ENCODE results near the gene NEK6. TPM values are rescaled to one million over a fixed set of nuclear protein-coding genes. Genes with fewer than 3 reads are reported as not detected.

NEK6 gene
- total and polyA plus RNA-seq, 9 of the 15 experiments (the other 6 are each of a cell fraction or from before 2014, with no cell fraction given): 3.1 to 19.0 (median 8.4) TPM

DNA sequence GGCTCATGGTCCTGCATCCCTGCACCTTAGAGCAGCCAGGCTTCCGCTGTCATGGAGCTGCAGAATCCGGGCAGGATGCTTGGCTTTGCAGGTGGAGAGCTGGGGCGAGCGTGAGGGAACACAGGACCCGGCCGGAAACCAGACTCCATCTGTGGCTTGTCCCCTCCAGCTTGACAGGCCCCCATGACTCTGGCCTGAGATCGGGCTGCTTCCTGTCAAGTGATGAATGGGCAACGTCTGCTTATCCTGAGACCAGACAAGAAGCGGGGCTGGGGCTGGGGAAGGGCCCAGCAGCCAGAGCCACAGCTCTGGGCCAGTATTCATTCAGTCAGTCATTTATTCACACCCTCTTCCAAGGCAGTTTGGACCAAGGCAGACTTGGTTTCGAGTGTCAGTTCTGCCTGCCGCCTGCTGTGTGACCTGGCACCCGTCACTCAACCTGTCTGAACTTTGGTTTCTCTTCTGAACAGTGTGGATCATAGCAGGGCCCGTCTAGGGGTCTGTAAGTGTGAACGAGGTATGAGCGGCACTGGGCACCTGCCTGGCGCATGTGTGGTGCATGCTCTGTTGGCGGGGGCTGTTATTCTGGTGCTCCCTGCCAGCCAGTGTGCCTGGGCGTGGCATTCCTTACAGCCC, 37.5 kb downstream of the NEK6 start:
- DNase-seq (ENCODE audit: extremely low read depth in 1 of 4, low spot score in 3 of 4) (no peak), FAIRE-seq (no peak), ATAC-seq (no peak)
- Histone ChIP-seq H3K9me1 (ENCODE audit: control insufficient read depth, insufficient read depth, low read length) (no peaks in the 10 kb centered on the region), H3K4me1 (replicated peaks in 1 of 2; ENCODE audit: control insufficient read depth in 2 of 2, insufficient read depth in 2 of 2, low read length in 2 of 2) (peaks cover 0 to 23% of the 10 kb centered on the region in 2 experiments; a peak in 2 of 5 replicates), H3K4me2 (ENCODE audit: insufficient read depth, low read length) (no peak overlapping the region), H3K27ac (ENCODE audit: extremely low read depth, low read depth, low read length) (no peak overlapping the region), H2AFZ (ENCODE audit: low read depth, low read length) (no peak overlapping the region), H3K79me2 (ENCODE audit: control insufficient read depth, insufficient read depth, low read length) (no peaks in the 10 kb centered on the region), H3K4me3 (no peak overlapping the region), H4K20me1 (replicated peaks; ENCODE audit: control insufficient read depth, insufficient read depth, low read length) (peaks cover 68% of the 10 kb centered on the region), H3K27me3 (ENCODE audit: control insufficient read depth in 2 of 2, insufficient read depth in 2 of 2, low read length in 2 of 2) (no peaks in the 10 kb centered on the region; a peak in 1 of 5 replicates), H3K36me3 (ENCODE audit: control insufficient read depth, insufficient read depth, low read length) (no peaks in the 10 kb centered on the region), H3K9ac (ENCODE audit: insufficient read depth in 1 of 2, low read depth in 2 of 2, low read length in 2 of 2) (no peak overlapping the region; a peak in 1 of 4 replicates), H3K9me3 (replicated peaks; ENCODE audit: control insufficient read depth, insufficient read depth, low read depth, low read length) (no peaks in the 10 kb centered on the region)
- intact Hi-C loops (cut with micrococcal nuclease) (no loop called here), in situ Hi-C loops (cut with MboI) (no loop called here)
- no TSS peak for BruUV-seq (replicated peaks)
- TF ChIP-seq MEIS2 (IDR thresholded peaks at IDR 0.05; ENCODE audit: partially characterized antibody) (peak; percentile 69), POLR2H (tag; IDR thresholded peaks at IDR 0.05; ENCODE audit: low read depth) (no peak), FOXK2 (conservative IDR thresholded peaks at IDR 0.05 in 1 of 2, IDR thresholded peaks at IDR 0.05 in 1 of 2; ENCODE audit: low read depth in 2 of 2) (no peak), GABPA (tag; conservative IDR thresholded peaks at IDR 0.05; ENCODE audit: low read depth) (peak; percentile 28; the same call in 1 of the 2 replicates), CTBP1 (IDR thresholded peaks at IDR 0.05; ENCODE audit: borderline replicate concordance) (no peak), ETV1 (tag; conservative IDR thresholded peaks at IDR 0.05; ENCODE audit: low read depth) (peak; percentile 46), BCOR (IDR thresholded peaks at IDR 0.05) (peak; percentile 28; the same call in 1 of the 2 replicates), THRAP3 (IDR thresholded peaks at IDR 0.05; ENCODE audit: borderline replicate concordance) (no peak), CBFA2T3 (IDR thresholded peaks at IDR 0.05) (peak; percentile 40), CBX1 (IDR thresholded peaks at IDR 0.05; ENCODE audit: low read depth) (0 out of 2 replicates have a peak, but pooled peaks have one; percentile 30), ZFP36 (IDR thresholded peaks at IDR 0.05; ENCODE audit: low read depth, low read length, partially characterized antibody) (peak; percentile 36)
- ChIA-PET POLR2A (interaction anchor here (0.8 kb wide), 1 partner anchor 135 kb away, joined by 4 read pairs; no protein-coding TSS in a partner anchor), CTCF (ENCODE audit: low intra/inter-chr PET ratio) (no interaction called here)
- 50% methylated on average over 13 of the region's 18 CpGs for WGBS (ENCODE audit: insufficient coverage, low coverage, missing lambda C conversion rate)

Data from K562 (cell line).